Measurements from ENCODE around the gene TST. TPM values are rescaled to one million over a fixed set of nuclear protein-coding genes. Genes with fewer than 3 reads are reported as not detected.
A peak's percentile ranks its signal among the peaks of the same experiment; 100 is the strongest.

Gene TST
- total and polyA plus RNA-seq, 9 of the 15 experiments (the other 6 are each of a cell fraction or from before 2014, with no cell fraction given): 1.4 to 26.9 (median 12.4) TPM

GRCh38 chr22:37023743-37024338 is 4.6 kb upstream of the TST start:
- ChIA-PET CTCF (ENCODE audit: low intra/inter-chr PET ratio) (no interaction called here), POLR2A (interaction anchor here (0.6 kb wide), 1 partner anchor 65 kb away, joined by 3 read pairs; no protein-coding TSS in a partner anchor)
- Histone ChIP-seq H3K4me2 (ENCODE audit: insufficient read depth, low read length) (no peak overlapping the region), H3K27ac (ENCODE audit: extremely low read depth, low read depth, low read length) (no peak overlapping the region), H3K4me1 (replicated peaks in 1 of 2; ENCODE audit: control insufficient read depth in 2 of 2, insufficient read depth in 2 of 2, low read length in 2 of 2) (peaks cover 0 to 26% of the 10 kb centered on the region in 2 experiments; a peak in 3 of 5 replicates), H3K27me3 (ENCODE audit: control insufficient read depth in 2 of 2, insufficient read depth in 2 of 2, low read length in 2 of 2) (no peaks in the 10 kb centered on the region), H3K36me3 (ENCODE audit: control insufficient read depth, insufficient read depth, low read length) (peaks cover 51% of the 10 kb centered on the region; the same call in 2 of the 3 replicates), H3K79me2 (ENCODE audit: control insufficient read depth, insufficient read depth, low read length) (peaks cover 36% of the 10 kb centered on the region), H3K9me3 (replicated peaks; ENCODE audit: control insufficient read depth, insufficient read depth, low read depth, low read length) (no peaks in the 10 kb centered on the region), H3K9ac (ENCODE audit: insufficient read depth in 1 of 2, low read depth in 2 of 2, low read length in 2 of 2) (no peak overlapping the region), H3K4me3 (no peak overlapping the region), H2AFZ (ENCODE audit: low read depth, low read length) (no peak overlapping the region), H4K20me1 (replicated peaks; ENCODE audit: control insufficient read depth, insufficient read depth, low read length) (no peaks in the 10 kb centered on the region), H3K9me1 (ENCODE audit: control insufficient read depth, insufficient read depth, low read length) (no peaks in the 10 kb centered on the region)
- no peak for DNase-seq (ENCODE audit: extremely low read depth in 1 of 4, low spot score in 3 of 4)
- in situ Hi-C loops (cut with MboI): no loop called here
- no peak for ATAC-seq
- BruUV-seq (replicated peaks): no TSS peak
- FAIRE-seq: no peak
- intact Hi-C loops (cut with micrococcal nuclease): no loop called here
- TF ChIP-seq NCOR1 (IDR thresholded peaks at IDR 0.05) (no peak), CBX2 (IDR thresholded peaks at IDR 0.05; ENCODE audit: insufficient read depth, low read length, poor library complexity, severe bottlenecking) (no peak), GABPB2 (CRISPR knock-in tag; conservative IDR thresholded peaks at IDR 0.05) (no peak), POLR2G (IDR thresholded peaks at IDR 0.05; ENCODE audit: low read depth, low read length) (peak; percentile 32; the same call in 1 of the 2 replicates)
- WGBS (ENCODE audit: insufficient coverage, low coverage, missing lambda C conversion rate): 90% methylated on average over 1 of the region's 34 CpGs

All from K562 (cell line).